GM19467 (cell line): ENCODE data around the gene ZNF280D.
A peak's percentile ranks its signal among the peaks of the same experiment; 100 is the strongest.
"Not testable (repeated sequence)": the region's sequence is repeated elsewhere in the genome, so short reads cannot be mapped to it uniquely, and the experiment has no call there.

Source experiments
- ATAC-seq: cut with Tn5 transposase; IDR thresholded peaks from one replicate; pipeline ENCODE4 v1.9.1; 2021; ENCODE audit warnings: mild to moderate bottlenecking, moderate library complexity; ENCODE audit not compliant: unreplicated experiment

The ZNF280D gene, protein sequence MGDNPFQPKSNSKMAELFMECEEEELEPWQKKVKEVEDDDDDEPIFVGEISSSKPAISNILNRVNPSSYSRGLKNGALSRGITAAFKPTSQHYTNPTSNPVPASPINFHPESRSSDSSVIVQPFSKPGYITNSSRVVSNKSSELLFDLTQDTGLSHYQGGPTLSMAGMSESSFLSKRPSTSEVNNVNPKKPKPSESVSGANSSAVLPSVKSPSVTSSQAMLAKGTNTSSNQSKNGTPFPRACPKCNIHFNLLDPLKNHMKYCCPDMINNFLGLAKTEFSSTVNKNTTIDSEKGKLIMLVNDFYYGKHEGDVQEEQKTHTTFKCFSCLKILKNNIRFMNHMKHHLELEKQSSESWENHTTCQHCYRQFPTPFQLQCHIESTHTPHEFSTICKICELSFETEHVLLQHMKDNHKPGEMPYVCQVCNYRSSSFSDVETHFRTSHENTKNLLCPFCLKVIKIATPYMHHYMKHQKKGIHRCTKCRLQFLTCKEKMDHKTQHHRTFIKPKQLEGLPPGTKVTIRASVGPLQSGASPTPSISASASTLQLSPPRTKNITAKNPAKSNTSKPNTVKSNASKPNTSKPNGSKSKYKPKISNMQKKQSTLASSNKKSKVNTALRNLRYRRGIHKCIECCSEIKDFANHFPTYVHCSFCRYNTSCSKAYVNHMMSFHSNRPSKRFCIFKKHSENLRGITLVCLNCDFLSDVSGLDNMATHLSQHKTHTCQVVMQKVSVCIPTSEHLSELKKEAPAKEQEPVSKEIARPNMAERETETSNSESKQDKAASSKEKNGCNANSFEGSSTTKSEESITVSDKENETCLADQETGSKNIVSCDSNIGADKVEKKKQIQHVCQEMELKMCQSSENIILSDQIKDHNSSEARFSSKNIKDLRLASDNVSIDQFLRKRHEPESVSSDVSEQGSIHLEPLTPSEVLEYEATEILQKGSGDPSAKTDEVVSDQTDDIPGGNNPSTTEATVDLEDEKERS

DNA sequence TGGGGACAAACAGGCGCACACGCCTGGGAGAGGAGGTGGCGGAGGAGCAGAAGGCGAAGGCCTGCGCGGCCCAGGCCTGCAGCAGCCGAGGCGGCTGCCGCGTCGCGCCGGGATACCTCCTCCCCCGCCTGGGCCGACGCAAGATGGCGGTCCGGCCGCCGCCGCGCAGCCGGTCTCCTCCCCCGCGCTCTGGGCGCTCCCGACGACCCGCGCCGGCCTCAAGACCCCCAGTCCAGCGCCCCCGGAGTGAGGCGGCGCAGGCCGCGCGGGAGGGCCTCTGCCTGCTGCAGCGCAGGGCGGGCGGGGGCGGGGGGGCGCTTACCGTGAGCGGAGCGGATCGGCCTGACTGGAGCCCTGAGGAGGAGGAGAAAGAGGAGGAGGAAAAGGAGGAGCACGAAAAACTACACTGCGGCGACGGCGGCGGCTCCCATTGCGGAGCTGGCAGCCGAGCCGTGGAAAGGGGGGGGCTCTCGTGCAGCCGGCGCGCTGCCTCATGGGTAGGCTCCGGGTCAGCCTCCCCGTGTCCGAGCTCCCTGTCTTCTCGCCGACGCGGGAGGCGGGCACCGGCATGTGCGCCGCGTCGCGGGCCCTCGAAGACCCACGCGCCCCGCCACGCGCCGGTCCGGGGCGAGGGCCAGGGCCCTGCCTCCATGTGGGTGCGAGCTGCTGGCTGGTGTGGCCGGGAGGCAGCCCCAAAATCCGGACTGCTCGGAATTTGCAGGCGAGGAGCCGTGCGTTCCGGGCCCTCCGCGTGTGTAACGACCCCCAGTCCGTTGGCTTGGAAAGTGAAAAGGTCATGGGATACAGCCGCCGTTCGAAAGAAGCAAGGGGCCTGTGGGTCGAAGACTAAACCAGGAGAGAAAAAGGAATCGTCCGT is at the start of gene ZNF280D:
Gene ZNF280D (minus strand): TSS at position 374 of the 877 bp plus-strand sequence. CDS start 26,400 bp downstream, outside the sequence.
- peak; percentile 74 for ATAC-seq

DNA sequence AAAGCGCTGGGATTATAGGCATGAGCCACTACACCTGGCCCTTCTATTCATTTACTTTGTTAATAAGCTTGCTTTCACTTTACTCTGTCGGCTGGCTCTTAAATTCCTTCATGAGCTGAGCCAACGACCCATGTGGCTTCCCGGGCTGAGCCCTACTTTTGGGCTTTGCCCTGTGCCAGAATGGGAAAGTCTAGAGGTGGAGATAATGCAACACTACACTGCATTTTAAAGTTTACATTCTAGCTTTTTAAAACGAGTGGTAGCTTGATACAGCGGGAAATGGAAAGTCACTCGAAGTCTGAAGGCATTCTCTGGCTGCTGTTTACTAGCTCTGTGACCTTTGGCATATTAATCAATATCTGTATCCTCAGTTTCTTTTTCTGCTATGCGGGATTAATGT is 49.0 kb upstream of the ZNF280D start:
- ATAC-seq = no peak

DNA sequence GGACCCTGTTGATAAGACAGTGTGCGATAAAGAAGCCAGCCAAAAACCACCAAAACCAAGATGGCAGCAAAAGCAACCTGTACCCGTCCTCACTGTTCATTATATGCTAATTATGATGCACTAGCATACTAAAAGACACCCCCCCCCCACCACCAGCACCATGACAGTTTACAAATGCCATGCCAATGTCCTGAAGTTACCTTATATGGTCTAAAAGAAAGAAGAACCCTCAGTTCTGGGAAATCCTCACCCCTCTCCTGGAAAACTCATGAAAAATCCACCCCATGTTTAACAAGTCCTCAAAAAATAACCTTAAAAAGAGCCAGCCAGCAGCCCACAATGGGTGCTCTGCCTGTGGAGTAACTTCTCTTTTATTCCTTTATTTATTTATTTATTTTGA is 48.4 kb upstream of the ZNF280D start:
- no peak for ATAC-seq

DNA sequence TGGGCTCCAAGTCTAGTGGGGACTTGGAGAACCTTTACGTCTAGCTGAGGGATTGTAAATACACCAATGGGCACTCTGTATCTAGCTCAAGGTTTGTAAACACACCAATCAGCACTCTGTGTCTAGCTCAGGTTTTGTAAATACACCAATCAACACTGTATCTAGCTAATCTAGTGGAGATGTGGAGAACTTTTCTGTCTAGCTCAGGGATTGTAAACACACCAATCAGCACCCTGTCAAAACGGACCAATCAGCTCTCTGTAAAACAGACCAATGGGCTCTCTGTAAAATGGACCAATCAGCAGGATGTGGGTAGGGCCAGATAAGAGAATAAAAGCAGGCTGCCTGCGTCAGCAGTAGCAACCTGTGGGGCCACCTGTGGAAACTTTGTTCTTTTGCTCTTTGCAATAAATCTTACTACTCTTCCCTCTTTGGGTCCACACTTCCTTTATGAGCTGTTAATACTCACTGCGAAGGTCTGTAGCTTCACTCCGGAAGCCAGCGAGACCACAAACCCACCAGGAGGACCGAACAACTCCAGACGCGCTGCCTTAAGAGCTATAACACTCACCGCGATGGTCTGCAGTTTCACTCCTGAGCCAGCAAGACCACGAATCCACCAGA is 46.9 kb upstream of the ZNF280D start:
- not testable (repeated sequence) for ATAC-seq

DNA sequence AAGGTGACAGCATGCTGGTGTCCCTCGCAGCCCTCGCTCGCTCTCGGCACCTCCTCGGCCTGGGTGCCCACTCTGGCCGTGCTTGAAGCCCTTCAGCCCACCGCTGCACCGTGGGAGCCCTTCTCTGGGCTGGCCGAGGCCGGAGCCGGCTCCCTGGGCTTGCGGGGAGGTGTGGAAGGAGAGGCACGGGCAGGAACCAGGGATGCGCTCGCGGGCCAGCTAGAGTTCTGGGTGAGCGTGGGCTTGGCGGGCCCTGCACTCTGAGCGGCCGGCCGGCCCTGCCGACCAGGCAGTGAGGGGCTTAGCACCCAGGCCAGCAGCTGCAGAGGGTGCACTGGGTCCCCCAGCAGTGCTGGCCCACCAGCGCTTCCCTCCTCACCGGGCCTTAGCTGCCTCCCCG is 46.1 kb upstream of the ZNF280D start:
- ATAC-seq = not testable (repeated sequence)

DNA sequence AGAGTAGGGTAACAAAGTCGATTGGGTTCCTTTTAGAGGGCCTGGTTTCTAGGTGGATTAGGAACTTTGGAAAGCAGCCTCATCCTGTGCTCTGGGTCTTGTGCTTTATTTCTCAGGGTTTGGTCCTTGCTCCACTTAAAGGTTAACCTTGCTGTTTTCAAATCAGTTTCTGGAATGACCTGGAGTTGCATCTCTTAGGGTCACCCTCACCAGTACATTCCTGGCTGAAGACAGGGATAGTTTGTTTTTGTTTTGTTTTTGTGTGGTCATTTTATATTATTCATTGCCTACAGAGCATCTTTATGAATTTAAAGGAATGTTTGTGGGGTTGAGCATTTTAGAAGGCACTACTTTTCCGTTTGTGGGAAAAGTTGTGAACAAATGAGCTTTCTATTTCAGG is 45.5 kb upstream of the ZNF280D start:
- ATAC-seq = no peak

DNA sequence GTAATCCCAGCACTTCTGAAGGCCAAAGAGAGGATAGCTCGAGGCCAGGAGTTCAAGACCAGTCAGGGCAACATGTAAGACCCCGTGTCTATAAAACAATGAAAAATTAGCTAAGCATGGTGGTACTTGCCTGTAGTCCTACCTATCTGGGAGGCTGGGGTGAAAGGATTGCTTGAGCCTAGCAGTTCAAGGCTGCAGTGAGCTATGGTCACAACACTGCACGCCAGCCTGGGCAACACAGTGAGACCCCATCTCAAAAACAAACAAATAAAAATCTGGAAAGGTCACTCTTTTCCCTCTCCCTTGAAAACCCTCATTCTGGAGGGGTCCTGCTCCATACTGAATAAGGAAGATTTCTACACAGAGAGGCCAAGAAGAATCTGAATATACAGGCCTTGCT is 43.5 kb upstream of the ZNF280D start:
- ATAC-seq = no peak

DNA sequence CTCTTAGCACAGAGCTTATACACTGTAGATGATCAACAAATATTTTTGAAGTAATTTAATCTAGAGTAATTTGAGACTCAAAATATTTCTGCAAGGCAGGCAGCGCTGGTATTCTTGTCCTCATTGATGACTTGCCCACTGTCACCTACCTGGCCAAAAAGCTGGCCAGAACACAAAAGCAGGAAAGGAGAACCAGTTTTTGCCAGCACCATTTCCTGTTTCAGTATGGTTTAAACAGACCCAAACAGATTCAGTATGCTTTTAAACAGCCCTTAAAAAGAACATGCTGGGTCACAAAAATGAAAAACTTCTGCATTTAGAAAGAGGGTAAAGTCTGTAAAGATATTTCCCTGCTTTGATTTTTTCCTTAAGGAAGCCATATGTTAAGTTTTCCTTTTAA is 42.3 kb upstream of the ZNF280D start:
- no peak for ATAC-seq

DNA sequence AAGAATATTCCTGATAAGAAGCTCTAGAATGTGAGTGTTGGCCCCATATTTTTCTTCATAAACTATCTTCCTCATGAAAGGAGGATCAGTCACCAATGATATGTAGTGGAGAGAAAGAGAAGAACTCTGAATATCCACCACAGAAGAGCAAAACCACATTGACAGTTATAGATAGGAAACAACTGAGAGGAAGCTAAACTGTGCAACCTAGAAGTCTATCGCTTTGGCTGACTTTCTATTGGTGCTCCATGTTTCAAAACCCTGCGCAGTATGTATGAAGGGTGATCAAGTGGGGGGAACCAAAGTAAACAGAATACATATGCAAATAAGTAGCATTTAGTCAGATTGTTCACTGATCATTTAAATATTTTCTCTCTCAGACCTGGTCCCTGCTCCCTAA is 41.0 kb upstream of the ZNF280D start:
- ATAC-seq = no peak

DNA sequence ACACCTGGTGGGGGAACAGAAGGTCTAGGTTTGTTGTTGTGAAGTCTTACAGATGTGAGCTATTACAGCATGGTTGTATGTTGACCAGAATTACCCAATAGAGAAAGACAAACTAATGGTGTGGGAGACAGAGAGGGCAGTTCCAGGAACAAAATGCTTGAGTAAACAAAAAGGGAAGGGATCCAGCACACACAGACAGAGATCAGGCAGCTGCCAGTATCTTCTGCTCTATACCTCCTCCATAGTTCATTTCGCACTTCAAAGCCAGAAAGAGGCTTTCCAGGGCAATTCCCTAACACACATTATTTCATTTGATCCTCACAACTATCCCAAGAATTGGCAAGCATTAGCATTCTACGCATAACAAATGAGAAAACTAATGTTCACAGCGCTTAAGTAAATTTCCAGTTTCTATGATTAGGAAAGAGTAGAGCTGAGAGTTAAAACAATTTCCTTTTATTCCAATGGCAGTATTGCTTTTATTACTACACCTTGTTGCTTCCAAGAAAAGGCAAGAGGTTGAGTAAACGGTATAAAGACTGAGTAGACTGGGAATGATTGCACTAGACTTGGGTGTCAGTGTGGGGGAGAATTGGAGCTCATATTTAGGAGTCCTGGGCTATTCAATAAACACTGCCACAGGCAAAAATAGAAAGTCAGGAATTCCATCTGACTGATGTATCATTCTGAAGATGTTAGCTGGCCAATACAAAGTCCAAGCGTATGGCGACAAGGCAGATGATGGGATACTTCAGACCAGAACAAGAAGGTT is 39.7 kb upstream of the ZNF280D start:
- no peak for ATAC-seq

DNA sequence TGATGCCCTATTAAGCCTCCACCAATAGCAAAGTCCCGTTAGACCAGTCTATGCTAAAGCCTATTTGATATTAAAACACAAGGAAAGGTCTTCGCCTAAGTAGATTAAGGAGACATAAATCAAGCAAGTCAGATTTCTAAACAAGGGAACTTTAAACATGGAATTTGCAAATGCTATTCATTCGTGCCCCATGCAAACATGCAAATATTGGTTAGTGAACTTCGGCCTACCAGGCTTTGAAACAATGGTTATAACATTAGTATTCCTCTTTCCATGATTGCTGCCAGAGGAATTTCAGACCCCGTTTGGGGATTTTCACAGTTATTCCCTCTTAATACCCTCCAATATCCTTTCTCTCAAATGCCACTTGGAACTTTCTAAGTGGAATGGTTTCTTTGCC is 36.9 kb upstream of the ZNF280D start:
- no peak for ATAC-seq

DNA sequence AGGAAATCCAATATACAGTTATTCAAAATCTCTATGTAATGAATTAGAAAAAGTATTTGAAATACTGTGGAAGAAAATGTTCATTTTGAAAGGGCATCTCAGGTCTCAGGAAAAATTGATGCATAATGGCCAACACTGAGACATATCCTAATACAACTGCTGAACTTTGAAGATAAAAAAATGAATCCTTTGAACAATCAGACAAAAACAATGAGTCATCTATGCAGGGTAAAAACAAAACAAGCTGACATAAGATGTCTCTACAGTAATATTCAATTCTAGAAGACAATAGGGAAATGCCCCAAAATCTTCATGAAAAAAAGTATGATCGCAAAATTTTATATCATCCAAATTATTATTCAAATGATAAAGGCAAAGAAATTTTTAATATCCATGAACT is 34.0 kb upstream of the ZNF280D start:
- no peak for ATAC-seq

DNA sequence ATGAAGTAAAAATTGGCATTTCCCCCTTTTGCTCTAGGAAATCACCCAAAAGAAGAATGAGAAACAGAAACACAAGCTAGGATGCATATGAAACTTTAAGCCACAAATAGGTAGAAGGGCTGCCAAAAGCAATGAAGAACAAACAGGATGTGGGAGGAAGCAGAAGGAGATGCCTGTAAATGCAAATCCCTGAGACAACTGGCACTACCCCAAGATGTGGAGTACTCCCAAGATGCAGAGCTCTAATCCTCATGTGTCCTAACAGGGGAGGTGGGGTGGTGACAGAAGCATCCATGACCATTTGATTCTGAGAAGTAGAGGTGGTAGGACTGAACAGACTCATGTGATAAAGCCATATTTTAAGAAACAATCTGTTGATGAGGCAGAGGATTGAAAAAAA is 31.9 kb upstream of the ZNF280D start:
- ATAC-seq = no peak

DNA sequence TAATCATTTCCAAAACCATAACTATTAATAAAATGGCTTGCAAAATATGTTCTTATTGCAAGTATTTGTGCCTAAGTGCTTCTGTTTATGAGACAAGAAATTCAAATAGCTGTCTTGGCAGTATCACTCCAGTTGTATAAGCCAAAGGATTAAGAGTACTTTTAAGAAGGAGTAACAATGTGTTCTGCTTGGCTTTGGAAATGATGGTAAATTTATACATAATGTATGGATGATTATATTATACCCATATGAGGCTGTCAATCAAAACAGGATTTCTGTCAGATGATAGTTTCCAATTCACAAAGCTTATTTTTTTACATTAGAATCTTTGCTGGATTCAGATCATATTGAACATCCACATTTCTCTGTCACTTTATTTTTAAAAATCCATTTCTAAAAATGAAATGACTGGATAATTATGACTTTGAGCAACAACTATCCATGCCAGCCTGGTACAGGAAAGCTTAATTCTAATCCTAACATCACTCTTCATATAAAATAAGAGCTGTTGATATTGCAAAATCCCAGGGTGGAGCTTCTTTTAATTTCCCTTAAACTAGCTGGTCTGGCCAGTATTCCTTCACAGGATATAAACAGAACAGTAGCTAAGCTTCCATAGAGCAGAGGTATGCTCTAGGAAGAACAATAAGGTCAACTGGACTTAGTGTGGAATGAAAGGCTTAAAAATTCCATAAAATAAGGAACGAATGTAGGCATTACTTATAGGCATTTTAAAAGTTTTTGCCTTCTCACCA is 30.0 kb upstream of the ZNF280D start:
- ATAC-seq = no peak

DNA sequence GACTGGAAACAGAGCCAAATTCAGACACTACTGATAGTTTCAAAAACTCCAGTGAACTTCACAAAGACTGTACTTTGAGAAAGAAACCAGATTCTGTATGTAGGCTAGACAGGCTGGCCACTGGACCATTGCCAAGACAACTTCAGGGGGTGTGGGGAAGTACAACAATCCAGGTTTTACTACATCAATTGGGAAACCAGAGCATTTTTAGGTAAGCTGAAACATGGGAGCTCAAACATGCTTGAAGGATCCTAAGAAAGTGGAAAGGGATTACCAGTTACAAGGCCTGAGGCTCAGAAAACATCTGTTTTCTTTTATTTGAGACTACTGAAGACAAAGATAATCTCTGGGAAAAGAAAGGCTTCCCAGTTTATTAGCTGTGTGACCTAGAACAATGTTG is 26.9 kb upstream of the ZNF280D start:
- ATAC-seq = no peak

DNA sequence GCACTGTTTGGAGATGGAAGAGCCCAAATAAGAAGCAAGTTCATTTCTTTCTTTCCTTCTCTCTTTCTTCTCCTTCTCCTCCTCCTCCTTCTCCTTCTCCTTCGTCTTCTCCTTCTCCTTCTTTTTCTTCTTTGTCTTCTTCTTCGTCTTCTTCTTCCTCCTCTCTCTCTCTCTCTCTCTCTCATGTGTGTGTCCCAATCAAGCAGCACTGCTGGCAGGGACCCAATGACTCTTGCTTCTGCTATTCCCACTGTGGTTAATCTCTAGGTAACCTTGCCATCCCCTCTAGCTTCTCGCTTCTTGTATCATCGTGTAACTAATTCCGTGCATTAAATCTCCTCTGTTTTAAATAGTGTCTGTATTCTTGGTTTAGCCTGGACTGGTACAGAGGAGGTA is 26.1 kb upstream of the ZNF280D start:
- ATAC-seq = no peak

DNA sequence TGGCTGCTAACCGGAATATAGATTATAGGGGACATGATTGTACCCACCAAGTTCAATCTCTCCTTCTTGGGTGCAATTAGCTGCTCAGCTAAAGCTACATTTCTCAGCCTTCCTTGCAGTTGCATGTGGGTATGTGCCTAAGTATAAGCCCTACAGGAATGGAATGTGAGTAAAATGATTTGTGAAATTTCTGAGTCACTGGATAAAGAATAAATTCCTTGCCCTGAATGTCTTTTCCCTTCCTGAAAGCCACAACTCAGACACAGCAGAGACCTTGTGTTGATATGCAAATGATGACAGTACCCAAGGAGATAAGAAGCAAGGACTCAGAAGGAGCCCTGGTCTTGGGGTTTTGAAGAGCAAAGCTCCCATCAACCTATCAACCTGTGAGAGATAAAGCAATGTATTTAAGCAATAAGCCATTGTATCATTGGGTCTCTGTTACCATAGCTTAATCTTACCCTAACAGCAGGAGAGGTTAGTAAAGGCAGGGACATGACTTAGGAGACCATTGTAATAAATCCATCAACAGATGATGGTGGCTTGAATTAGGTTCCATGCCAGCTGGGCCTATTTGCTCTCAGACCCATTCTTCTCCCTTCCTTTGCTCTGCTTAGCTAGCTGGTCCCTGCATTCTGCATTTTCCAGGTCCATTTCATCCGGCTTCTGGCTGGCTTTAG is 25.6 kb upstream of the ZNF280D start:
- ATAC-seq = no peak

DNA sequence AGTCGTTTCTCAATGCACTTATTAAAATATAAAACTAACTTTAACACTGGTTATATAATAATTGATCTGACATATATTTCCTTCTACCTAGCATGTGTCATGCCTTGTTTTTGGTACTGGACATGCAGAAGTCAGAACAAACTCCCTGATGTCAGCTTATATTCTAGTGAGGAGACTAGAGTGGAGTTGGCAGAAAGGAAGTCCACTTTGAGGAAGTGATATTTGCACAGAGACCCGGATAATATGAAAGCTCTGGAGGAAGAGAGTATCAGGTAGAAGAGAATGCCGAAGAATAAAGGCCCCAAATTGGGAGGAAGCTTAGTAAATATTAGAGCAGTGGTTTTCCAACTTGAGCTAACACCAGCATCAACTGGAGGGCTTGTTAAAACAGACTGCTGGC is 24.6 kb upstream of the ZNF280D start:
- no peak for ATAC-seq
